NCI-H1694 treated with DMSO at 0.1 percent for 48 hours (cell line): ENCODE data around the gene COL7A1.
A peak's percentile ranks its signal among the peaks of the same experiment; 100 is the strongest.
"Not testable (repeated sequence)": the region's sequence is repeated elsewhere in the genome, so short reads cannot be mapped to it uniquely, and the experiment has no call there.

Experiments
- DNase-seq: peaks from one replicate; lab custom pipeline; 2025; lab: John Stamatoyannopoulos, UW

The COL7A1 gene

GRCh38 chr3:48543271-48543866, 51.8 kb downstream of the COL7A1 start:
- DNase-seq = peak; percentile 31

- DNase-seq = no peak
These were observed 56.7 kb downstream of the COL7A1 start for GRCh38 chr3:48538451-48538850.

GRCh38 chr3:48536785-48537184, 58.3 kb downstream of the COL7A1 start:
- no peak for DNase-seq

- DNase-seq = no peak
These were observed 59.0 kb downstream of the COL7A1 start for GRCh38 chr3:48536116-48536515.

DNA sequence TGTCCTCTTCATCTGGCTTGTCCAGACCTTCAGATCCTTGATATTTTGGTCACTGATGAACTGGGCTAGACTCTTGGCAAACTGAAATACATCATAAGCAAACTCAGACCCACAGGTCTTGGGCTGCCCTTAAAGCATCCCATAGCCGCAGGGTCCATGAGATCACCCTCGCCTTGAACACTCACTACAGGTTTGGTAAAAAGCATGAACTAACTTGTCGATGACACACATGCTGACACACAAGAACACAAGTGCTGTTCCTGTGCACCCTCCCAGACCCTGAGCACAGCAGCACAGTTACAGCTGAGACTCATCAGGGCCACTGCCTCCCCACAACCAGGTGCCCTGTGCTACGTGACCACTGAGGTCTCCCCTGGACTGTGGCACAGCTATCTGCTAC, 59.6 kb downstream of the COL7A1 start:
- no peak for DNase-seq

DNA sequence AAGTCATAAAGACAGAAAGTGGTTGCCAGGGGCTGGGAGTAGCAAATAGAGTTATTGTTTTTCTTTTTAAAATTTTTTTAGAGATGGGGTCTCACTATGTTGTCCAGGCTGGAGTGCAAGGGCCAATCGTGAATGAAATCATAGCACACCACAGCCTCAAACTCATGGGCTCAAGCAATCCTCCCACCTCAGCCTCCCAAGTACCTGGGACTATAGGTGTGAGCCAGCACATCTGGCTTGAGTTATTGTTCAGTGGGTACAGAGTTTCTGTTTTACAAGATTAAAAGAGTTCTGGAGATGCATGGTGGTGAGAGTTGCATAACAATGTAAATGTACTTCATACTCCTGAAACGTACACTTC, 62.2 kb downstream of the COL7A1 start:
- DNase-seq = no peak

DNA sequence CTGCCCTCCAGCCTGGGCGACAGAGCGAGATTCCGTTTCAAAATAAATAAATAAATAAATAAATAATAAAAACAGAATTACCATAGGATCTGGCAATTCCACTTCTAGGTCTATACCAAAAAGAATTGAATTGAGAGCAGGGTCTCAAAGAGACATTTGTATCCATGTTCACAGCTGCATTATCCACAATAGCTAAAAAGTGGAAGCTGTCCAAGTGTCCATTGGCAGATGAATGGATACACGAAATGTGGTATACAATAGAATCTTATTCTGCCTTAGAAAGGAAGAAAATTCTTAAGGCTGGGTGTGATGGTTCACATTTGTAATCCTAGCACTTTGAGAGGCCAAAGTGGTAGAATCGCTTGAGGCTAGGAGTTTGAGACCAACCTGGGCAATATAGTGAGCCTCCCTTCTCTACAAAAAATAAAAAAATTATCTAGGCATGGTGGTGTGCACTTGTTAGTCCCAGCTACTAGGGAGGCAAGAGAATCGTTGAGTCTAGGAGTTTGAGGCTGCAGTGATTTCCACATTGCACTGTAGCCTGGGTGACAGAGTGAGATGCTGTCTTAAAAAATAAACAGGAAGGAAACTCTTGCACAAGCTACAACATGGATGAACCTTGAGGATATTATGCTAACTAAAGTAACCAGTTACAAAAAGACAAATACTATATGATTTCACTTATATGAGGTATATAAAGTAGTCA, 62.7 kb downstream of the COL7A1 start:
- DNase-seq = no peak

- not testable (repeated sequence) for DNase-seq
These were observed 64.4 kb downstream of the COL7A1 start for GRCh38 chr3:48530701-48531100.

DNA sequence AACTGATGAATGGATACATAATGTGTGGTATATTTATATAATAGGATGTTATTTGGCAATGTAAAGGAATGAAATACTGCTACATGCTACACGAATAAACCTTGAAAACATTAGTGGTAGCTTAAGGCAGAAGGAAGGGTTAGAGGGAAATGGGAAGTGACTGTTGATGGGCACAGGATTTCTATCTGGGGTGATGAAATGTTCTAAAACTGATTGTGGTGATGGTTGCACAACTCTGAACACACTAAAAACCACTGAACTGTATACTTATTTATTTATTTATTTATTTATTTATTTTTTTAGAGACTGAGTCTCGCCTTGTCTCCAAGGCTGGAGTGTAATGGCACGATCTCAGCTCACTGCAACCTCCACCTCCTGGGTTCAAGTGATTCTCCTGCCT, 66.4 kb downstream of the COL7A1 start:
- DNase-seq = no peak

GRCh38 chr3:48528048-48528447, 67.1 kb downstream of the COL7A1 start:
- DNase-seq = no peak

GRCh38 chr3:48524970-48525369, 70.2 kb downstream of the COL7A1 start:
- no peak for DNase-seq

- no peak for DNase-seq
These were observed 73.5 kb downstream of the COL7A1 start for GRCh38 chr3:48521635-48522034.

- DNase-seq = no peak
These were observed 75.9 kb downstream of the COL7A1 start for GRCh38 chr3:48519277-48519643.

- DNase-seq = no peak
These were observed 76.4 kb downstream of the COL7A1 start for GRCh38 chr3:48518638-48519276.

- DNase-seq = no peak
These were observed 77.1 kb downstream of the COL7A1 start for GRCh38 chr3:48518069-48518468.

- DNase-seq = no peak
These were observed 78.6 kb downstream of the COL7A1 start for GRCh38 chr3:48516571-48516970.

DNA sequence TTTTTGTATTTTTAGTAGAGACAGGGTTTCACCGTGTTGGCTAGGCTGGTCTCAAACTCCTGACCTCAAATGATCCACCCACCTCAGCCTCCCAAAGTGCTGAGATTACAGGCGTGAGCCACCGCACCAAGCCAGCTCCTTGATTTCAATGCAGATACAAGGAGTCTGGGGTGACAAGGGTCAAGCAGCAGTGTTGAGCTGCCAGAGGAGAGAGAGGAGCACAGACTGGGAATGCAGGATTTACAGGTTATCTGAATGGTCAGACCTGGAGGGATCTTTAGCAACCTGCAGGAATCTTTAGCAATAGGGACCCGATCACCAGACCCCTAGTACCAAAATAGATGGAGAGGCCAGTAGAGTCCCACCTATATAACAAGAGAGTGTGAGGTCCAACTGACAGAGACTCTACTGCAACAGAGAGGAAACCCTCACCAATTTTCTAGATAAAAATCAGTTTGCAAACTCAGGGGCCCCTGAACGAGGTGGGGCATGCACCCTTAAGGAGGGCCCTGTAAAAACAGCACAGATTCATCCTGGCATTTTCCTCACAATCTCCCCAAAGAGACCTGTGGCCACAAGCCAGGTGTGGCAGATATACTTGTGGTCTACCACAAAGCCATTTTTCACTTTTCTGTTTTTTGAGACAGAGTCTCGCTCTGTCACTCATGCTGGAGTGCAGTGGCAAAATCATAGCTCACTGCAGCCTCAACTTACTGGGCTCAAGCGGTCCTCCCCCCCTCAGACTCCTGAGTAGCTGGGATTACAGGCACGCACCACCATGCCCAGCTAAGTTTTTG, 80.5 kb downstream of the COL7A1 start:
- no peak for DNase-seq
